Upper lobe of left lung (tissue), 4 donors: ENCODE results near the gene NAGA.

ENCODE experiments used
- POLR2A ChIP-seq, 4 donors: fragments of 450-650 bp; IDR thresholded peaks; one replicate each; pipeline ENCODE4 v1.5.1; 2016 to 2017; ENCODE audit warnings: antibody characterized with exemption in 4 of 4, mild to moderate bottlenecking in 2 of 4
- POLR2AphosphoS5 ChIP-seq, 2 donors: sonication (generic); formaldehyde crosslinking; IDR thresholded peaks; one replicate each; pipeline ENCODE4 v1.5.1; 2017; ENCODE audit warnings: antibody characterized with exemption in 2 of 2
- TF ChIP-seq, protein P1 (sequence below), 6 experiments: fragments of 450-650 bp in 4 of 6; fragments of 200-600 bp in 2 of 6; sonication (generic) in 2 of 6; IDR thresholded peaks; one replicate each; pipeline ENCODE4 v1.5.1; 2016 to 2019; ENCODE audit warnings: antibody characterized with exemption in 6 of 6

DNA sequence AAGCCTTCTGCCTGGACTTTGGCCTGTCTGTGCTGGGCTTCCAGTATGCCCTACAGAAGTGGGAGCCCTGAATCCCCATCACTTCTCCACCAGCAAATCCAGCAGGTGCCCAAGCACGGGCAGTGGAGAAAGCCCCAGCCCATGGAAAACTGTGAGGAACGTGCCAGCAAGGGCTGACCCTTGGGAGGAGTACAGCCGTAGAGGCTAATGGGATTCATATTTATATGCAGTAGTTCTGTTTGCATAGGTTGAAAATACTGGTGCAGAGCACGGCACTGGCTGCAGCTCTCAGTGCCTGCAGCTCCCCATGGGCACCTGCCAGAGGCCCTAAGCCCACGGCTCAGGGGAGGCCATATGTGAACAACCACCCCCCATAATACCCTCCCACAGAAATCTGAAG lies 10.1 kb downstream of the NAGA start:
- TF ChIP-seq, protein P1, sequence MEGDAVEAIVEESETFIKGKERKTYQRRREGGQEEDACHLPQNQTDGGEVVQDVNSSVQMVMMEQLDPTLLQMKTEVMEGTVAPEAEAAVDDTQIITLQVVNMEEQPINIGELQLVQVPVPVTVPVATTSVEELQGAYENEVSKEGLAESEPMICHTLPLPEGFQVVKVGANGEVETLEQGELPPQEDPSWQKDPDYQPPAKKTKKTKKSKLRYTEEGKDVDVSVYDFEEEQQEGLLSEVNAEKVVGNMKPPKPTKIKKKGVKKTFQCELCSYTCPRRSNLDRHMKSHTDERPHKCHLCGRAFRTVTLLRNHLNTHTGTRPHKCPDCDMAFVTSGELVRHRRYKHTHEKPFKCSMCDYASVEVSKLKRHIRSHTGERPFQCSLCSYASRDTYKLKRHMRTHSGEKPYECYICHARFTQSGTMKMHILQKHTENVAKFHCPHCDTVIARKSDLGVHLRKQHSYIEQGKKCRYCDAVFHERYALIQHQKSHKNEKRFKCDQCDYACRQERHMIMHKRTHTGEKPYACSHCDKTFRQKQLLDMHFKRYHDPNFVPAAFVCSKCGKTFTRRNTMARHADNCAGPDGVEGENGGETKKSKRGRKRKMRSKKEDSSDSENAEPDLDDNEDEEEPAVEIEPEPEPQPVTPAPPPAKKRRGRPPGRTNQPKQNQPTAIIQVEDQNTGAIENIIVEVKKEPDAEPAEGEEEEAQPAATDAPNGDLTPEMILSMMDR (IDR thresholded peaks at IDR 0.05), result no peak
- TF ChIP-seq POLR2A (IDR thresholded peaks at IDR 0.05) (no peak), POLR2AphosphoS5 (IDR thresholded peaks at IDR 0.05) (no peak)
